B cell (primary cell): Measurements from ENCODE around the gene XPO4.

Source experiments
- CTCF ChIP-seq: fragments of 200-600 bp; IDR thresholded peaks from one replicate; pipeline ENCODE4 v1.8.0; 2022; ENCODE audit warnings: antibody characterized with exemption, mild to moderate bottlenecking
- EZH2 ChIP-seq: IDR thresholded peaks from 2 replicates; pipeline ENCODE4 v1.6.1; 2012; ENCODE audit warnings: borderline replicate concordance, low read depth, mild to moderate bottlenecking, moderate library complexity, low read length; ENCODE audit not compliant: insufficient read depth, poor library complexity, severe bottlenecking

GRCh38 chr13:20740021-20740420 lies 162.5 kb downstream of the XPO4 start:
- TF ChIP-seq EZH2 (no peak), CTCF (no peak)
